ENCODE data around the gene FBXW2. TPM values are rescaled to one million over a fixed set of nuclear protein-coding genes. Genes with fewer than 3 reads are reported as not detected.

The FBXW2 gene
- total RNA-seq, 1 donor, result 36.8 TPM

DNA sequence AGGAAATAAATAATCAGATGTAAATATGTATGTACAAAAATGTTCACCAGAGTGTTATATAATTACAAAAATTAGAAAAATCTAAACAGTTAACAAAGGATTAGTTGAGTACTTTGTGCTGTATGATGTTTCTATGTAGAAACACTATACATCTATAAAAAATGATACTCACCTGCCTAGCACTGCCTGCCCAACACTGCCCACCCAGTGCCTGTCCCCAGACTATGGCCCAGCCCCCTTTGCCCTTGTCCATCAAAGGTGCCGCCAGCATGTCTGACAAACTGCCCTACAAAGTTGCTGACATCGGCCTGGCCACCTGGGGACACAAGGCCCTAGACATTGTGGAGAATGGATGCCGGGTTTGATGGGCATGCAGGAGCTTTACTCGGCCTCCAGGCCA is 72.8 kb downstream of the FBXW2 start:
- DNase-seq (ENCODE audit: low read depth), result no peak
- no peak for TF ChIP-seq CTCF (IDR thresholded peaks at IDR 0.05; ENCODE audit: insufficient read depth, low read length)
- no peak overlapping the region for H3K4me3 ChIP-seq (ENCODE audit: low read depth, low read length)

GRCh38 chr9:120718316-120718715 is 74.9 kb downstream of the FBXW2 start:
- TF ChIP-seq CTCF (IDR thresholded peaks at IDR 0.05; ENCODE audit: insufficient read depth, low read length), result no peak
- DNase-seq (ENCODE audit: low read depth), result no peak
- no peak overlapping the region for H3K4me3 ChIP-seq (ENCODE audit: low read depth, low read length)

GRCh38 chr9:120717176-120717575 is 76.0 kb downstream of the FBXW2 start:
- DNase-seq (ENCODE audit: low read depth), result no peak
- no peak for TF ChIP-seq CTCF (IDR thresholded peaks at IDR 0.05; ENCODE audit: insufficient read depth, low read length)
- no peak overlapping the region for H3K4me3 ChIP-seq (ENCODE audit: low read depth, low read length)

DNA sequence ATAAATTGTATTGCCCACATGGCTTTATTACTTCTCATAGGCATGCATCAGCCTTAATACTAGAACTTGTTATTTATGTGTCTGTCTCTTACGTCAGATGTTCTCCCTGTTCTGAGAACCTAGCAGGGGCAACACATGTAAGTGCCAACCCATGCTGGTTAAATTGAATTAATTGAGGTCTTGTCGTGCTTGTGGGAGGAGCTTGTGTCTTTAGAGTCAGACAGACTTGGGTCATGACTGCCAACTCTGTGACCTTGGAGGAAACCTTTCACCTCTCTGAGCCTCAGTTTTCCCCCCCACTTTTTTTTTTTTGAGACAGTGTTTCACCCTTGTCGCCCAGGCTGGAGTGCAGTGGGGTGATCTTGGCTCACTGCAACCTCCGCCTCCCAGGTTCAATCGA is 76.7 kb downstream of the FBXW2 start:
- no peak for TF ChIP-seq CTCF (IDR thresholded peaks at IDR 0.05; ENCODE audit: insufficient read depth, low read length)
- DNase-seq (ENCODE audit: low read depth), result no peak
- no peak overlapping the region for H3K4me3 ChIP-seq (ENCODE audit: low read depth, low read length)

DNA sequence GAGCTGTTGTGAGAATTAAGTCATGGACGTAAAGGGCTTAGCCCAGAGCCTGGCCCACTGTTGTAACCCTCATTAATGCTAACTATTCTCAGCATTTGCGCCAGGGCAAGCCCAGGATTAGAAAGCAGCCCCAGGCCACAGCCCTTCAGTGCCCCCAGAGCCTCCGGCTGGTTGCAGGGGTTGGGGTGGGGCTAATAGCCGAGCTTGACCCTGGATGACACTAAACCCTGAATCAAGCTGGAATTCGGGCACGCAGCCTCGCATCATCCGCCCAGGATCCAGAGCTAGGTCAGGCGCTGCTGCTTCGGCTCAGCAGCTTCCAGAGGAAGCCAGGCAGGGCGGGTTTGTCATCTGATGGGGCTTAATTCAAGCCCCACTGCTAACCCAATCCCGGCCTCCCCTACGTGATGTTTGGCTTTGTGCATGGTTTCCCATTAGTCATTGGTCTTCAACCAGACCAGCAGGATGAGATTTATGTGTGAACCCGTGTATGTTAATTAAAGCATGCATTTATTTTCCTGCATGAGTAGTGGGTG is 77.8 kb downstream of the FBXW2 start:
- peak; percentile 82 for DNase-seq (ENCODE audit: low read depth)
- TF ChIP-seq CTCF (IDR thresholded peaks at IDR 0.05; ENCODE audit: insufficient read depth, low read length), result no peak
- H3K4me3 ChIP-seq (ENCODE audit: low read depth, low read length), result peak overlapping the region; percentile 70

DNA sequence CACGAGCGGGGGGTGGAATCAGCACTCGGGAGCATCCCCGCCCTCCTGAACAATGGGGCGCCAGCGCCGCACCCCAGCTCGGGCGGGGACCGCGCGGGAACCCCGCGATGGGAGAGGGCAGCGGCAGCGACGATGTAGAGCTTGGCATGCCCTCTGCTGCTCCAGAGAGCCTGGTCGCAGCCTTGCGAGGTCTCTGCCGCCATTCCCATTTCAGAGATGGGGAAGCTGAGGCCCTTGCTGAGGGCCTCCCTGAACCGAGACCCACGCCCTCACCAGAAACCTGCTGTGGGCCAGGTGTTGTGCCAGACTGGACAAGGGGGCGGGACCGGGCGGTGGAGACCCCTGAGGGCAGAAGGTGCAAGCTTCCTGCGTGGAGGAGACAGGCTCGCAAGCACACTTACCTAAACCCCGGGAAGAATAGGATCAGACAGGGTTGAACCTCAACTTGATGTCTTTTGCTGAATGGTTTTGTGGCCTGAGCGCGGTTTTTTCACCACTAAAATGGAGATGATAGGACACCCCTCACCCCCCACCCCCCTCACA is 78.3 kb downstream of the FBXW2 start:
- no peak for DNase-seq (ENCODE audit: low read depth)
- peak overlapping the region; percentile 70 for H3K4me3 ChIP-seq (ENCODE audit: low read depth, low read length)
- no peak for TF ChIP-seq CTCF (IDR thresholded peaks at IDR 0.05; ENCODE audit: insufficient read depth, low read length)

Data from fibroblast of the aortic adventitia (primary cell).